Measurements from ENCODE around the gene KIAA1614.

The KIAA1614 gene

GRCh38 chr1:180907313-180908055 is 5.2 kb upstream of the KIAA1614 start:
- no peak for DNase-seq

- no peak for DNase-seq
Observed at GRCh38 chr1:180908074-180908765, 4.5 kb upstream of the KIAA1614 start.

- DNase-seq, result no peak
Observed at GRCh38 chr1:180909005-180909414, 3.7 kb upstream of the KIAA1614 start.

- no peak for DNase-seq
Observed at GRCh38 chr1:180909462-180909976, 3.2 kb upstream of the KIAA1614 start.

- DNase-seq, result no peak
Observed at GRCh38 chr1:180911640-180912191, 981 bp upstream of the KIAA1614 start.

- DNase-seq, result no peak
Observed at GRCh38 chr1:180912211-180912800, 391 bp upstream of the KIAA1614 start.

- DNase-seq, result no peak
Observed at GRCh38 chr1:180915426-180915965, 2.8 kb downstream of the KIAA1614 start.

- DNase-seq, result no peak
Observed at GRCh38 chr1:180916012-180916770, 3.5 kb downstream of the KIAA1614 start.

- no peak for DNase-seq
Observed at GRCh38 chr1:180916771-180917170, 4.1 kb downstream of the KIAA1614 start.

GRCh38 chr1:180917306-180918065 is 4.8 kb downstream of the KIAA1614 start:
- DNase-seq, result no peak

GRCh38 chr1:180918519-180918918 is 5.8 kb downstream of the KIAA1614 start:
- DNase-seq, result no peak

GRCh38 chr1:180919183-180919700 is 6.5 kb downstream of the KIAA1614 start:
- DNase-seq, result no peak

- no peak for DNase-seq
Observed at GRCh38 chr1:180920193-180920592, 7.5 kb downstream of the KIAA1614 start.

- DNase-seq, result no peak
Observed at GRCh38 chr1:180920702-180921101, 8.0 kb downstream of the KIAA1614 start.

- DNase-seq, result no peak
Observed at GRCh38 chr1:180921386-180921785, 8.7 kb downstream of the KIAA1614 start.

GRCh38 chr1:180921891-180922630 is 9.4 kb downstream of the KIAA1614 start:
- no peak for DNase-seq

- DNase-seq, result no peak
Observed at GRCh38 chr1:180922631-180923015, 9.9 kb downstream of the KIAA1614 start.

- DNase-seq, result no peak
Observed at GRCh38 chr1:180923021-180923841, 10.5 kb downstream of the KIAA1614 start.

GRCh38 chr1:180923887-180924286 is 11.2 kb downstream of the KIAA1614 start:
- no peak for DNase-seq

- no peak for DNase-seq
Observed at GRCh38 chr1:180924939-180925338, 12.2 kb downstream of the KIAA1614 start.
